ENCODE results near the gene TRIM69.
"Not testable (repeated sequence)": the region's sequence is repeated elsewhere in the genome, so short reads cannot be mapped to it uniquely, and the experiment has no call there.

TRIM69 gene

DNA sequence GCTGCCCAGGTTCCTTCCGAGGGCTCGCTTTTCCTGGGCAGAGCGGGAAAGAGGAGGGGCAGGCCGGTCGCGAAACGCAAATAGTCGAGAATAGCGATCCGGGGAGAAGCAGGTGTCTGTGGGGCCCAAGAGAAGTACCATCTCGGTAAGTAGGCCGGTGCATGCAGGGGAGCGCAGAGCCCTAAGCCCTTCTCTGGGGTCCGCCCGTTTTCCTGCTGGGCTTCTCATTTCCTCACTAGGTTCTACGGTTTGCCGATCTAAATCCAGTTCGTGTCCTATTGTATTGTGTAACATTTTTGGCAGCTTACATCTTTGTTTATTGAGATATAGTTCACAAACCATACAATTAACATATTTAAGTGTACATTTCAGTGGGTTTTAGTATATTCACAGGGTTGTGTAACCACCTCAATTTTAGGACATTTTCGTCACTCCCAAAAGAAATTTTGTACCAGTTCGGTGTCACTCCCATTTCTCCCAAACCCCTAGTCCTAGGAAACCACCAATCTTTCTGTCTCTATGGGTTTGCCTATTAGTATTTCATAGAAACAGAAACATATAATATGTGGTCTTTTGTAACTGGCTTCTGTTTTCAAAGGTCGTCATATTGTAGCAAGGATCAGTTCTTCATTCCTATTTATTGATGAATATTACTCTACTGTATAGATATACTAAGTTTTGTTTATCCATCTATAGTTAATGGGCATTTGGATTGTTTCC, 6.8 kb upstream of the TRIM69 start:
- Histone ChIP-seq H3K9me3 (ENCODE audit: low read depth, low read length) (no peaks in the 10 kb centered on the region), H3K9ac (ENCODE audit: insufficient read length) (peak overlapping the region; percentile 87), H3K4me3 (peak overlapping the region; percentile 95), H3K27ac (peak overlapping the region; percentile 67; the same call in 1 of the 2 replicates), H3K36me3 (ENCODE audit: insufficient read depth, low read length) (peaks cover 5% of the 10 kb centered on the region; the same call in 1 of the 2 replicates)
- no peak for DNase-seq (ENCODE audit: low read depth, low spot score)
- TF ChIP-seq POLR2AphosphoS5 (IDR thresholded peaks at IDR 0.05; ENCODE audit: borderline replicate concordance, low read depth, low read length) (no peak), FOXP2 (optimal IDR thresholded peaks at IDR 0.05; ENCODE audit: control extremely low read depth, extremely low read length, insufficient read depth) (no peak), EZH2 (IDR thresholded peaks at IDR 0.05) (no peak)

DNA sequence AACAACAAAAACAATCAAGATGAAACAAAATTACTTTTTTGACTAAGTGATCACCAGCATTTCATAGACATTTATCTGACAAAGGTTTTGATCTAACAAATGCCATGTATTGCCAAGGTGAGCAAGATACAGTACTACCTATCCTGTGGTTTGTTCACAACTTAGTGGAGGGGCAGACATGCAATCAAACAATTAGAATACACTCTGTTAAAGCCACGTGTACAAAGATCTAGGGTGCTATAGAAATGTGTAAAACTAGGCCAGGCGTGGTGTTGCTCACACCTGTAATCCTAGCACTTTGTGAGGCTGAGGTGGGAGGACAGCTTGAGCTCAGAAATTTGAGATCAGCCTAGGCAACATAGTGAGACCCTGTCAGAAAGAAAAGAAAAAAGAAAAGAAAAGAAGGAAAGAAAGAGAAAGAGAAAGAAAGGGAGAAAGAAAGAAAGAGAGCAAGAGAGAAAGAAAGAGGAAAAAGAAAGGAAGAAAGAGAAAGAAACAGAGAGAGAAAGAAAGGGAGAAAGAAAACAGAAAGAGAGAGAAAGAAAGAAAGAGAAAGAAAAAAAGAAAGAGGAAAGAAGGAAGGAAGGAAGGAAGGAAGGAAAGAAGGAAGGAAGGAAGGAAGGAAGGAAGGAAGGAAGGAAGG, 1.4 kb upstream of the TRIM69 start:
- Histone ChIP-seq H3K9ac (ENCODE audit: insufficient read length) (no peak overlapping the region), H3K4me3 (no peak overlapping the region), H3K36me3 (ENCODE audit: insufficient read depth, low read length) (peaks cover 5% of the 10 kb centered on the region; the same call in 1 of the 2 replicates), H3K9me3 (ENCODE audit: low read depth, low read length) (no peaks in the 10 kb centered on the region), H3K27ac (no peak overlapping the region)
- DNase-seq (ENCODE audit: low read depth, low spot score): no peak
- no peak for TF ChIP-seq POLR2AphosphoS5 (IDR thresholded peaks at IDR 0.05; ENCODE audit: borderline replicate concordance, low read depth, low read length)
- TF ChIP-seq FOXP2 (optimal IDR thresholded peaks at IDR 0.05; ENCODE audit: control extremely low read depth, extremely low read length, insufficient read depth): no peak
- no peak for TF ChIP-seq EZH2 (IDR thresholded peaks at IDR 0.05)

DNA sequence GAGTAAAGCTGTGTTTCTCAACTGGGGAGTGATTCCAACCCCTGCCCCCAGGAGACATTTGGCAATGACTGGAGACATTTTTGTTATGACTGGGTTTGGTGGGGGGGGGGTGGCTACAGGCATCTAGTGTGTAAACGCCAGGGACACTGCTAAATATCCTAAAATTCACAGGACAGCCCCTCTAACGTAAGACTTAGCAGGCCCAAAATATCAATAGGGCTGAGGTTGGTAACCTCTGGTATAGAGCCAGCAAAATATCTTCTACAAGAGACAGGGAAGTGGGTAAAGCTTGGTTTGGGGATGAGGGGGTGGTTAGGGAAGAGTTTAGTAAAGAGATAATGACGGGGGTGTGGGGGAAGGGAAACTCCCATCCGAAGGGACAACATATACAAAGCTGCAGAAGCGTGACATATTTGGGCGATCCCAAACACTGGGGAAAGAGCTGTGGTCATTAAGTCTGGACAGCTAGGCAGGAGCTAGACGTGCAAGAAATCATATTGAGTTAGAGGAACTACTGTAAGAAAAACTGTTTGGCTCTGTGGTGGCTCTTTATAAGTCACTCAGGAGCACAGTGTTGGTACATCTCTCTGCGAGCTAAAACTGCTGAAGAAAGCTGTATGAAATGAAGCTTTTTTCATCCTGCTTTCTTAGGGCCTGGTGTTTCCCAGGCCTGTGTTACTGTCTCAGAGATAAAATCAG, 697 bp upstream of the TRIM69 start:
- DNase-seq (ENCODE audit: low read depth, low spot score): no peak
- H3K36me3 ChIP-seq (ENCODE audit: insufficient read depth, low read length): peaks cover 5% of the 10 kb centered on the region; the same call in 1 of the 2 replicates
- no peak overlapping the region for H3K27ac ChIP-seq
- TF ChIP-seq FOXP2 (optimal IDR thresholded peaks at IDR 0.05; ENCODE audit: control extremely low read depth, extremely low read length, insufficient read depth) (no peak), POLR2AphosphoS5 (IDR thresholded peaks at IDR 0.05; ENCODE audit: borderline replicate concordance, low read depth, low read length) (no peak), EZH2 (IDR thresholded peaks at IDR 0.05) (no peak)
- H3K9me3 ChIP-seq (ENCODE audit: low read depth, low read length): no peaks in the 10 kb centered on the region
- H3K9ac ChIP-seq (ENCODE audit: insufficient read length): no peak overlapping the region
- H3K4me3 ChIP-seq: no peak overlapping the region

DNA sequence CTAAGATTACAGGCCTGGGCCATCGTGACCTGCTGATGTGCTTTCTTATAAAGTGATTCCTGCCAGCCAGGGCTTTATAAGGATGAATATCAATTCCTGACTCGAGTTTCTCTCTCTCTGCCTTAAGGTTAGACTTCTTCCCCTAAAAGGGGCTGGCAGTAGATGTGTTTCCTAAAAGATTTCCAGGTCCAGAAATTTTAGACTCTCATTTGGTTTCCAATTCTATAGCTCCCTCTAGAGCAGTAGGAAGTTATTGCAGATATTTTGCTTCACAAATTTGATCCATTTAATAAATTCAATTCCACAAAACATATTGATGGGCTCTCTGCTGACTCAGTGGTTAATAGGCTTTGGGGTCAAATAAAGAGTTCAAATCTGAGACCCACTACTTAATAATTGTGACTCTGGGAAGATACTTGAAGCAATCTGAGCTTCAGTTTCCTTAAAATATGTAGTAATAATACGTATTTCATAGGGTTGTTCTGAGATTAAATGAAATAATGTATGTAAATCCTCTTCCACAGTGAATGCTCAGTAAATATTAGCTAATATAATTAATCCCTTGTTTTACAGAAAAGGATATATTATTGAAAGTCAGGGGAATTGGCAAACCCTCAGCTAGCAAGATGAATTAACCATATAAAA, 2.1 kb downstream of the TRIM69 start:
- TF ChIP-seq EZH2 (IDR thresholded peaks at IDR 0.05) (no peak), FOXP2 (optimal IDR thresholded peaks at IDR 0.05; ENCODE audit: control extremely low read depth, extremely low read length, insufficient read depth) (no peak), POLR2AphosphoS5 (IDR thresholded peaks at IDR 0.05; ENCODE audit: borderline replicate concordance, low read depth, low read length) (no peak)
- Histone ChIP-seq H3K9ac (ENCODE audit: insufficient read length) (no peak overlapping the region), H3K36me3 (ENCODE audit: insufficient read depth, low read length) (no peaks in the 10 kb centered on the region), H3K9me3 (ENCODE audit: low read depth, low read length) (no peaks in the 10 kb centered on the region), H3K4me3 (no peak overlapping the region), H3K27ac (no peak overlapping the region)
- peak; percentile 44 for DNase-seq (ENCODE audit: low read depth, low spot score)

DNA sequence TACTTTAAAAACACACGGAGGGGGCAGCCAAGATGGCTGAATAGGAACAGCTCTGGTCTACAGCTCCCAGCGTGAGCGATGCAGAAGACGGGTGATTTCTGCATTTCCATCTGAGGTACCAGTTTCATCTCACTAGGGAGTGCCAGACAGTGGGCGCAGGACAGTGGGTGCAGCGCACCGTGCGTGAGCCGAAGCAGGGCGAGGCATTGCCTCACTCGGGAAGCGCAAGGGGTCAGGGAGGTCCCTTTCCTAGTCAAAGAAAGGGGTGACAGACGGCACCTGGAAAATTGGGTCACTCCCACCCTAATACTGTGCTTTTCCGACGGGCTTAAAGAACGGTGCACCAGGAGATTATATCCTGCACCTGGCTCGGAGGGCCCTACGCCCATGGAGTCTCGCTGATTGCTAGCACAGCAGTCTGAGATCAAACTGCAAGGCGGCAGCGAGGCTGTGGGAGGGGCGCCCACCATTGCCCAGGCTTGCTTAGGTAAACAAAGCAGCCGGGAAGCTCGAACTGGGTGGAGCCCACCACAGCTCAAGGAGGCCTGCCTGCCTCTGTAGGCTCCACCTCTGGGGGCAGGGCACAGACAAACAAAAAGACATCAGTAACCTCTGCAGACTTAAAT, 3.0 kb downstream of the TRIM69 start:
- H3K9ac ChIP-seq (ENCODE audit: insufficient read length); DNase-seq (ENCODE audit: low read depth, low spot score); H3K27ac ChIP-seq; H3K9me3 ChIP-seq (ENCODE audit: low read depth, low read length); H3K4me3 ChIP-seq; H3K36me3 ChIP-seq (ENCODE audit: insufficient read depth, low read length): not testable (repeated sequence)

DNA sequence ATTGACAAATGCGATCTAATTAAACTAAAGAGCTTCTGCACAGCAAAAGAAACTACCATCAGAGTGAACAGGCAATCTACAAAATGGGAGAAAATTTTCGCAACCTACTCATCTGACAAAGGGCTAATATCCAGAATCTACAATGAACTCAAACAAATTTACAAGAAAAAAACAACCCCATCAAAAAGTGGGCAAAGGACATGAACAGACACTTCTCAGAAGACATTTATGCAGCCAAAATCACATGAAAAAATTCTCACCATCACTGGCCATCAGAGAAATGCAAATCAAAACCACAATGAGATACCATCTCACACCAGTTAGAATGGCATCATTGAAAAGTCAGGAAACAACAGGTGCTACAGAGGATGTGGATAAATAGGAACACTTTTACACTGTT, 7.1 kb downstream of the TRIM69 start:
- not testable (repeated sequence) for H3K4me3 ChIP-seq; H3K9me3 ChIP-seq (ENCODE audit: low read depth, low read length); H3K27ac ChIP-seq; DNase-seq (ENCODE audit: low read depth, low spot score); H3K9ac ChIP-seq (ENCODE audit: insufficient read length); H3K36me3 ChIP-seq (ENCODE audit: insufficient read depth, low read length)

DNA sequence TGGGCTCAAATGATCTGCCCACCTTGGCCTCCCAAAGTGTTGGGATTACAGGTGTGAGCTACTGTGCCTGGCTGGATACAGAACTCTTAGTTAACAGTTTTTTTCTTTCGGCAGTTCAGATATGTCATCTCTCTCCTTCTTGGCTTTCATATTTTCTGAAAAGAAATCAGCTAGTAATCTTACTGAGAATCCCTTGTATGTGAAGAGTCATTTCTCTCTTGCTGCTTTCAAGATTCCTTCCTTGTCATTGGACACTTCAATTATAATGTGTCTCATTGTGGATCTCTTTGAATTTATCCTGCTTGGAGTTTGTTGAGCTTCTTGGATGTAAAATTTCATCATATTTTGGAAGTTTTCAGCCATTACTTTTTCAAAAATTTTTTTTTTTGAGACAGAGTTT, 17.0 kb downstream of the TRIM69 start:
- H3K9me3 ChIP-seq (ENCODE audit: low read depth, low read length): no peaks in the 10 kb centered on the region
- H3K4me3 ChIP-seq: no peak overlapping the region
- no peak for DNase-seq (ENCODE audit: low read depth, low spot score)
- no peak overlapping the region for H3K9ac ChIP-seq (ENCODE audit: insufficient read length)
- H3K36me3 ChIP-seq (ENCODE audit: insufficient read depth, low read length): no peaks in the 10 kb centered on the region
- TF ChIP-seq EZH2 (IDR thresholded peaks at IDR 0.05): no peak
- TF ChIP-seq FOXP2 (optimal IDR thresholded peaks at IDR 0.05; ENCODE audit: control extremely low read depth, extremely low read length, insufficient read depth): no peak
- no peak for TF ChIP-seq POLR2AphosphoS5 (IDR thresholded peaks at IDR 0.05; ENCODE audit: borderline replicate concordance, low read depth, low read length)
- no peak overlapping the region for H3K27ac ChIP-seq

DNA sequence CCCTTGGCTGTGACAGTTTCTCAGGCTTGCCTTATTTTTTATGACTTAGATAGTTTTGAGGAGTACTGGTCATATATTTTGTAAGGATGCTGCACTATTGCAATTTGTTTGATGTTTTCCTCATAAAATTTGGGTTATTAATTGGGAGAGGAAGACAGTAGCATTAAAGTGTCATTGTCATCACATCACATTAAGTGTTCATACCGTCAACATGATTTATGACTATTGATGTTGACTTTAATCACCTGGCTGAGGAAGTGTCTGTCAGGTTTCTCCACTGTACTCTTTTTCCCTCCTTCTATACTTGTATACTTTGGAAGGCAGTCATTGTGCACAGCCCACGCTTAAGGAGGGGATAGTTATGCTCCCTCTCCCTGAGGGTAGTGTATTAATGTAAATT, 26.9 kb downstream of the TRIM69 start:
- DNase-seq (ENCODE audit: low read depth, low spot score): no peak
- no peak overlapping the region for H3K27ac ChIP-seq
- no peaks in the 10 kb centered on the region for H3K9me3 ChIP-seq (ENCODE audit: low read depth, low read length)
- no peak overlapping the region for H3K9ac ChIP-seq (ENCODE audit: insufficient read length)
- TF ChIP-seq POLR2AphosphoS5 (IDR thresholded peaks at IDR 0.05; ENCODE audit: borderline replicate concordance, low read depth, low read length) (no peak), EZH2 (IDR thresholded peaks at IDR 0.05) (no peak), FOXP2 (optimal IDR thresholded peaks at IDR 0.05; ENCODE audit: control extremely low read depth, extremely low read length, insufficient read depth) (no peak)
- H3K36me3 ChIP-seq (ENCODE audit: insufficient read depth, low read length): no peaks in the 10 kb centered on the region
- H3K4me3 ChIP-seq: no peak overlapping the region
